ENCODE data around the gene LY6G6C. TPM values are rescaled to one million over a fixed set of nuclear protein-coding genes. Genes with fewer than 3 reads are reported as not detected.
A peak's percentile ranks its signal among the peaks of the same experiment; 100 is the strongest.

LY6G6C gene
- total and polyA plus RNA-seq, 2 of the 13 experiments (the other 11 are each of a cell fraction or from before 2014, with no cell fraction given), result 0.15 TPM; not detected in 1

- TF ChIP-seq ZNF18 (CRISPR knock-in tag; IDR thresholded peaks at IDR 0.05; ENCODE audit: insufficient replicate concordance), result peak; percentile 91
- TF ChIP-seq ZNF773 (CRISPR knock-in tag; IDR thresholded peaks at IDR 0.05; ENCODE audit: borderline replicate concordance), result no peak
- TF ChIP-seq TRIM24 (CRISPR knock-in tag; IDR thresholded peaks at IDR 0.05), result no peak
- TF ChIP-seq EZH2 (conservative IDR thresholded peaks at IDR 0.05; ENCODE audit: low read depth, low read length), result no peak
- no peak for TF ChIP-seq PBX2 (CRISPR knock-in tag; IDR thresholded peaks at IDR 0.05)
- peak; percentile 72; the same call in 1 of the 2 replicates for TF ChIP-seq ZBED4 (CRISPR knock-in tag; IDR thresholded peaks at IDR 0.05; ENCODE audit: borderline replicate concordance)
- TF ChIP-seq ZNF460 (CRISPR knock-in tag; IDR thresholded peaks at IDR 0.05; ENCODE audit: borderline replicate concordance), result no peak
- TF ChIP-seq ARID4A (CRISPR knock-in tag; IDR thresholded peaks at IDR 0.05; ENCODE audit: borderline replicate concordance), result peak; percentile 90
- TF ChIP-seq ZNF260 (CRISPR knock-in tag; IDR thresholded peaks at IDR 0.05; ENCODE audit: borderline replicate concordance, low read depth), result no peak
- TF ChIP-seq ZFAT (CRISPR knock-in tag; conservative IDR thresholded peaks at IDR 0.05), result no peak
- TF ChIP-seq JARID2 (CRISPR knock-in tag; IDR thresholded peaks at IDR 0.05; ENCODE audit: insufficient replicate concordance), result no peak
- no peak for TF ChIP-seq ZNF251 (CRISPR knock-in tag; IDR thresholded peaks at IDR 0.05)
- no peak for TF ChIP-seq ZEB1 (IDR thresholded peaks at IDR 0.05; ENCODE audit: insufficient replicate concordance, low read depth)
- TF ChIP-seq ZBTB42 (CRISPR knock-in tag; IDR thresholded peaks at IDR 0.05), result 0 out of 2 replicates have a peak, but pooled peaks have one; percentile 86
Observed at GRCh38 chr6:31736021-31736767, 14.6 kb upstream of the LY6G6C start, which contains the start of gene CLIC1 (continued).

Measured in HepG2 (cell line).